Measurements from ENCODE around the gene PCDHGA1.
A peak's percentile ranks its signal among the peaks of the same experiment; 100 is the strongest.

PCDHGA1 gene

GRCh38 chr5:141465351-141465750 lies 135.0 kb downstream of the PCDHGA1 start:
- DNase-seq, result no peak

GRCh38 chr5:141475625-141476131 lies 145.4 kb downstream of the PCDHGA1 start, which contains the start of gene PCDHGC3:
Gene PCDHGC3, plus strand, starts transcription at chr5:141475966. Its CDS starts 151 bp downstream, at chr5:141476117.
- peak; percentile 72 for DNase-seq

GRCh38 chr5:141476132-141476911 lies 146.0 kb downstream of the PCDHGA1 start:
- no peak for DNase-seq

GRCh38 chr5:141477044-141477575 lies 146.8 kb downstream of the PCDHGA1 start:
- no peak for DNase-seq

- no peak for DNase-seq
Observed at GRCh38 chr5:141477815-141478214, 147.5 kb downstream of the PCDHGA1 start.

- no peak for DNase-seq
Observed at GRCh38 chr5:141478321-141478945, 148.1 kb downstream of the PCDHGA1 start.

- DNase-seq, result no peak
Observed at GRCh38 chr5:141479776-141480175, 149.5 kb downstream of the PCDHGA1 start.

GRCh38 chr5:141483902-141484301 lies 153.6 kb downstream of the PCDHGA1 start:
- DNase-seq, result no peak

- DNase-seq, result no peak
Observed at GRCh38 chr5:141484310-141484640, 154.0 kb downstream of the PCDHGA1 start.

GRCh38 chr5:141484641-141485311 lies 154.5 kb downstream of the PCDHGA1 start, which contains the start of gene PCDHGC4:
Gene PCDHGC4, plus strand, starts transcription at chr5:141485030. Its CDS starts 144 bp downstream, at chr5:141485174.
- no peak for DNase-seq

GRCh38 chr5:141485321-141486055 lies 155.2 kb downstream of the PCDHGA1 start:
- no peak for DNase-seq

GRCh38 chr5:141486091-141486490 lies 155.8 kb downstream of the PCDHGA1 start:
- no peak for DNase-seq

GRCh38 chr5:141487131-141487530 lies 156.8 kb downstream of the PCDHGA1 start:
- no peak for DNase-seq

GRCh38 chr5:141488591-141489561 lies 158.6 kb downstream of the PCDHGA1 start, which contains the start of gene PCDHGC5:
Gene PCDHGC5, plus strand, starts transcription at chr5:141489081. Its CDS starts 160 bp downstream, at chr5:141489241.
- peak; percentile 32 for DNase-seq

GRCh38 chr5:141489841-141490240 lies 159.5 kb downstream of the PCDHGA1 start:
- no peak for DNase-seq

- no peak for DNase-seq
Observed at GRCh38 chr5:141490271-141490670, 160.0 kb downstream of the PCDHGA1 start.

GRCh38 chr5:141490771-141491170 lies 160.5 kb downstream of the PCDHGA1 start:
- DNase-seq, result no peak

GRCh38 chr5:141491323-141492167 lies 161.2 kb downstream of the PCDHGA1 start:
- DNase-seq, result no peak

- DNase-seq, result no peak
Observed at GRCh38 chr5:141492168-141492885, 162.0 kb downstream of the PCDHGA1 start.

Data from RPMI8226 (cell line).